GM12878 (cell line): ENCODE results near the gene GGT7.

Source experiments
- CREB1 ChIP-seq: IDR thresholded peaks from 2 replicates; pipeline ENCODE4 v1.6.1; 2012; ENCODE audit warnings: low read depth, mild to moderate bottlenecking, inconsistent platforms
- CTCF ChIP-seq, 3 experiments: IDR thresholded peaks in 2 of 3; conservative IDR thresholded peaks in 1 of 3; 2 replicates each; pipeline ENCODE4 v1.5.1; 2011; ENCODE audit warnings: low read depth in 3 of 3, low read length in 3 of 3, mild to moderate bottlenecking in 3 of 3, control low read depth in 2 of 3, moderate library complexity in 2 of 3, inconsistent platforms in 1 of 3, mixed read lengths in 1 of 3; ENCODE audit not compliant: control insufficient read depth in 2 of 3, insufficient read depth in 1 of 3; ENCODE audit errors: extremely low read depth in 1 of 3
- ELK1 ChIP-seq: IDR thresholded peaks from 2 replicates; pipeline ENCODE4 v1.6.1; 2012; ENCODE audit warnings: low read depth, low read length, improper control_type of control experiment
- EP300 ChIP-seq, 2 experiments: fragments of 150-350 bp in 1 of 2; IDR thresholded peaks; 2 replicates each; pipeline ENCODE4 v1.6.1; 2011 to 2012; ENCODE audit warnings: low read depth in 2 of 2, low read length in 2 of 2, borderline replicate concordance in 1 of 2, improper control_type of control experiment in 1 of 2, inconsistent platforms in 1 of 2; ENCODE audit not compliant: control insufficient read depth in 1 of 2
- EZH2 ChIP-seq: IDR thresholded peaks from 2 replicates; pipeline ENCODE4 v1.6.1; 2012; ENCODE audit warnings: low read depth, mild to moderate bottlenecking, control low read depth, inconsistent platforms, low read length, borderline replicate concordance; ENCODE audit not compliant: control insufficient read depth
- FOXK2 ChIP-seq: fragments of 450-650 bp; IDR thresholded peaks from 2 replicates; pipeline ENCODE4 v1.6.1; 2017; ENCODE audit warnings: mild to moderate bottlenecking, moderate library complexity
- FOXM1 ChIP-seq: IDR thresholded peaks from 2 replicates; pipeline ENCODE4 v1.6.1; 2012; ENCODE audit warnings: low read depth, mild to moderate bottlenecking, inconsistent platforms, low read length, moderate library complexity
- POLR2A ChIP-seq: IDR thresholded peaks from 2 replicates; pipeline ENCODE4 v1.6.1; 2011; ENCODE audit warnings: low read depth, mild to moderate bottlenecking, low read length
- TCF7 ChIP-seq: IDR thresholded peaks from 2 replicates; pipeline ENCODE4 v1.6.1; 2014; ENCODE audit warnings: antibody characterized with exemption, borderline replicate concordance
- YBX1 ChIP-seq: fragments of 450-650 bp; IDR thresholded peaks from 2 replicates; pipeline ENCODE4 v1.6.1; 2016; ENCODE audit warnings: antibody characterized with exemption
- TF ChIP-seq, protein P1 (sequence below): IDR thresholded peaks from 2 replicates; pipeline ENCODE4 v1.6.1; 2012; ENCODE audit warnings: low read depth, low read length, improper control_type of control experiment
- TF ChIP-seq, protein P2 (sequence below): IDR thresholded peaks from 2 replicates; pipeline ENCODE4 v1.6.1; 2012; ENCODE audit warnings: low read length, inconsistent platforms
- TF ChIP-seq, protein P3 (sequence below): IDR thresholded peaks from 2 replicates; pipeline ENCODE4 v1.6.1; 2011; ENCODE audit warnings: low read depth, low read length, improper control_type of control experiment, borderline replicate concordance

DNA sequence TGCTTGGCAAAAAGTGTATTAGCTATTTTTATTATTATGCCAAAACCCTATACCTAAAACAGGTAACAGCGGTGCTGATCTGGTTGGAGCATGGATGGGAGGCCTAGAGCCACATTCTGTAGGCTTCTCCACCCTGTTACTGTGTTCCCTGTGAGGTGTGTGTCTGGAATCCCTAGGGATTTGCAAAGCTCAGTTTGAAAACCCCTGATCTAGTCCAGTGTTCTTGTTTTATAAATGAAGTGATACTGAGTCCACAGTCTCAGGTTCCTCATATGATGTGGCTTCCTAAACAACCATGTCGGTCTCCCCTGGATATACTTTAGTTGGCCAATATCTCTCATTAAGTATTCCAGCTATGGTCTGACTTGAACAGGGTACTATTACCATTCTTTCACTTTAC, 20.0 kb upstream of the GGT7 start:
- TF ChIP-seq CTCF (IDR thresholded peaks at IDR 0.05 in 2 of 3, conservative IDR thresholded peaks at IDR 0.05 in 1 of 3; ENCODE audit: control insufficient read depth in 2 of 3, extremely low read depth in 1 of 3, insufficient read depth in 1 of 3, low read depth in 3 of 3, low read length in 3 of 3) (no peak), POLR2A (no peak), YBX1 (no peak), ELK1 (no peak), TCF7 (no peak), CREB1 (no peak), FOXK2 (no peak), EP300 (IDR thresholded peaks at IDR 0.05; ENCODE audit: borderline replicate concordance in 1 of 2, control insufficient read depth in 1 of 2, low read depth in 2 of 2, low read length in 2 of 2) (no peak), FOXM1 (no peak), EZH2 (no peak)
- TF ChIP-seq, protein P1, sequence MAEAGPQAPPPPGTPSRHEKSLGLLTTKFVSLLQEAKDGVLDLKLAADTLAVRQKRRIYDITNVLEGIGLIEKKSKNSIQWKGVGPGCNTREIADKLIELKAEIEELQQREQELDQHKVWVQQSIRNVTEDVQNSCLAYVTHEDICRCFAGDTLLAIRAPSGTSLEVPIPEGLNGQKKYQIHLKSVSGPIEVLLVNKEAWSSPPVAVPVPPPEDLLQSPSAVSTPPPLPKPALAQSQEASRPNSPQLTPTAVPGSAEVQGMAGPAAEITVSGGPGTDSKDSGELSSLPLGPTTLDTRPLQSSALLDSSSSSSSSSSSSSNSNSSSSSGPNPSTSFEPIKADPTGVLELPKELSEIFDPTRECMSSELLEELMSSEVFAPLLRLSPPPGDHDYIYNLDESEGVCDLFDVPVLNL, result no peak
- TF ChIP-seq, protein P2, sequence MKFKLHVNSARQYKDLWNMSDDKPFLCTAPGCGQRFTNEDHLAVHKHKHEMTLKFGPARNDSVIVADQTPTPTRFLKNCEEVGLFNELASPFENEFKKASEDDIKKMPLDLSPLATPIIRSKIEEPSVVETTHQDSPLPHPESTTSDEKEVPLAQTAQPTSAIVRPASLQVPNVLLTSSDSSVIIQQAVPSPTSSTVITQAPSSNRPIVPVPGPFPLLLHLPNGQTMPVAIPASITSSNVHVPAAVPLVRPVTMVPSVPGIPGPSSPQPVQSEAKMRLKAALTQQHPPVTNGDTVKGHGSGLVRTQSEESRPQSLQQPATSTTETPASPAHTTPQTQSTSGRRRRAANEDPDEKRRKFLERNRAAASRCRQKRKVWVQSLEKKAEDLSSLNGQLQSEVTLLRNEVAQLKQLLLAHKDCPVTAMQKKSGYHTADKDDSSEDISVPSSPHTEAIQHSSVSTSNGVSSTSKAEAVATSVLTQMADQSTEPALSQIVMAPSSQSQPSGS, result no peak
- TF ChIP-seq, protein P3, sequence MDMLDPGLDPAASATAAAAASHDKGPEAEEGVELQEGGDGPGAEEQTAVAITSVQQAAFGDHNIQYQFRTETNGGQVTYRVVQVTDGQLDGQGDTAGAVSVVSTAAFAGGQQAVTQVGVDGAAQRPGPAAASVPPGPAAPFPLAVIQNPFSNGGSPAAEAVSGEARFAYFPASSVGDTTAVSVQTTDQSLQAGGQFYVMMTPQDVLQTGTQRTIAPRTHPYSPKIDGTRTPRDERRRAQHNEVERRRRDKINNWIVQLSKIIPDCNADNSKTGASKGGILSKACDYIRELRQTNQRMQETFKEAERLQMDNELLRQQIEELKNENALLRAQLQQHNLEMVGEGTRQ, result no peak
